Measurements from ENCODE around the gene IL20RA. TPM values are rescaled to one million over a fixed set of nuclear protein-coding genes. Genes with fewer than 3 reads are reported as not detected.

IL20RA gene
- total and polyA plus RNA-seq, 2 of the 8 experiments (the other 6 are each of a cell fraction or from before 2014, with no cell fraction given) = 1.3 to 1.7 TPM

- TF ChIP-seq CHD7 (IDR thresholded peaks at IDR 0.05; ENCODE audit: insufficient replicate concordance, low read length) = no peak
- TF ChIP-seq EZH2 (IDR thresholded peaks at IDR 0.05; ENCODE audit: low read depth, low read length, severe bottlenecking) = peak; percentile 6
- no peak for TF ChIP-seq POLR2A (IDR thresholded peaks at IDR 0.05; ENCODE audit: control extremely low read depth in 1 of 2, low read depth in 2 of 2, low read length in 2 of 2)
- peak in 1 of 2 experiments; percentile 4; a peak in 1 of 4 replicates for TF ChIP-seq HDAC2 (IDR thresholded peaks at IDR 0.05; ENCODE audit: borderline replicate concordance in 1 of 2, low read depth in 2 of 2, low read length in 2 of 2)
- TF ChIP-seq HDAC6 (IDR thresholded peaks at IDR 0.05; ENCODE audit: low read depth, low read length) = no peak
- TF ChIP-seq KDM5A (IDR thresholded peaks at IDR 0.05; ENCODE audit: low read length) = no peak
- TF ChIP-seq CTBP2 (IDR thresholded peaks at IDR 0.05; ENCODE audit: borderline replicate concordance, insufficient read depth, insufficient read length, low read length) = no peak
Observed at GRCh38 chr6:136990242-136990578, 54.6 kb downstream of the IL20RA start (continued).
